ENCODE measurements around the gene COPA. TPM values are rescaled to one million over a fixed set of nuclear protein-coding genes. Genes with fewer than 3 reads are reported as not detected.

COPA gene
- total and polyA plus RNA-seq, 2 donors from 2014 or later: 50.1 to 160 TPM

DNA sequence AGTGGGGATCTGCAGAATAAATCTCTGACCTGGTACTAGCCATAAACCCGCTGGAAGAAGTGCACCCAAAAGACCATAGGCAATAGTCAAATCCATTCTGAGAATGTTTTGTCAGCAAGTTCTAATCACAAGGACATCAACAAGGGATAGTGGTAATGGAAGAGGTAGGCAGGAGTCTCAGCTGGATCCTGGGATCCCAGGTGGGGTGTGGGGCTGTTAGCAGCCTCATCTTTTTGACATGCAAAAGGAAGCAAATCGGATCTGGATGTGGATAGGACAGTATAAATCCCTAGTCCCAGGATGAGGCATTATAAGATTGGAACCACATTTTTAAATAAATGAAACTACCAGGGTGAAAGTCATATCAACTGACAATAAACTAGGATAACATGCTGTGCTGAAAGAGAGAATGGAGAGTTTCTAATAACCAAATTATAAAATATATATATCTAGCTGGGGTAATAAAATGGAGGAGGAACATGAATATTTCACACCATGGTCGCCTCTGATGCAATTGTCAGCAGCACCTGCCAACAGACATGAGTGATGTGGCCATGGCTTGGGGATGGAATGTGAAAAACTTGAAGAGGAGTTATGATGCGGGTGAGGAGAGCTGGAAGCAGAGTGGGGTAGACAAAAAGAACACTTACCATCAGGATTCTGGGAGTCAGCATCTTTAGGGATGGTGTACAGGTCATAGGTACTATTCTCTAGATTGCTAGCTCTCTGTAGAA is 34.4 kb downstream of the COPA start:
- H3K4me3 ChIP-seq (ENCODE audit: low read length in 3 of 3): no peak overlapping the region
- no peaks in the 10 kb centered on the region for H3K9me3 ChIP-seq (ENCODE audit: control insufficient read depth in 2 of 3, insufficient read depth in 1 of 3, low read length in 3 of 3)
- intact Hi-C loops (cut with DNase I): no loop called here
- peaks cover 13 to 73% (median 56%) of the 10 kb centered on the region in 3 donors for H3K36me3 ChIP-seq (ENCODE audit: control insufficient read depth in 2 of 3, insufficient read depth in 3 of 3, low read length in 3 of 3)
- H3K4me1 ChIP-seq (ENCODE audit: control insufficient read depth in 2 of 3, insufficient read depth in 2 of 3, low read depth in 1 of 3, low read length in 3 of 3): no peaks in the 10 kb centered on the region
- H3K27me3 ChIP-seq (ENCODE audit: control insufficient read depth, insufficient read depth, low read length): no peaks in the 10 kb centered on the region
- H3K27ac ChIP-seq (ENCODE audit: low read depth in 2 of 2, low read length in 2 of 2): no peak overlapping the region
- no peak overlapping the region for H3K9ac ChIP-seq (ENCODE audit: low read length in 3 of 3)
- TF ChIP-seq, protein P1, sequence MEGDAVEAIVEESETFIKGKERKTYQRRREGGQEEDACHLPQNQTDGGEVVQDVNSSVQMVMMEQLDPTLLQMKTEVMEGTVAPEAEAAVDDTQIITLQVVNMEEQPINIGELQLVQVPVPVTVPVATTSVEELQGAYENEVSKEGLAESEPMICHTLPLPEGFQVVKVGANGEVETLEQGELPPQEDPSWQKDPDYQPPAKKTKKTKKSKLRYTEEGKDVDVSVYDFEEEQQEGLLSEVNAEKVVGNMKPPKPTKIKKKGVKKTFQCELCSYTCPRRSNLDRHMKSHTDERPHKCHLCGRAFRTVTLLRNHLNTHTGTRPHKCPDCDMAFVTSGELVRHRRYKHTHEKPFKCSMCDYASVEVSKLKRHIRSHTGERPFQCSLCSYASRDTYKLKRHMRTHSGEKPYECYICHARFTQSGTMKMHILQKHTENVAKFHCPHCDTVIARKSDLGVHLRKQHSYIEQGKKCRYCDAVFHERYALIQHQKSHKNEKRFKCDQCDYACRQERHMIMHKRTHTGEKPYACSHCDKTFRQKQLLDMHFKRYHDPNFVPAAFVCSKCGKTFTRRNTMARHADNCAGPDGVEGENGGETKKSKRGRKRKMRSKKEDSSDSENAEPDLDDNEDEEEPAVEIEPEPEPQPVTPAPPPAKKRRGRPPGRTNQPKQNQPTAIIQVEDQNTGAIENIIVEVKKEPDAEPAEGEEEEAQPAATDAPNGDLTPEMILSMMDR (IDR thresholded peaks at IDR 0.05; ENCODE audit: borderline replicate concordance, extremely low read depth, insufficient read depth): no peak
- FAIRE-seq: no peak
- no peak for DNase-seq

DNA sequence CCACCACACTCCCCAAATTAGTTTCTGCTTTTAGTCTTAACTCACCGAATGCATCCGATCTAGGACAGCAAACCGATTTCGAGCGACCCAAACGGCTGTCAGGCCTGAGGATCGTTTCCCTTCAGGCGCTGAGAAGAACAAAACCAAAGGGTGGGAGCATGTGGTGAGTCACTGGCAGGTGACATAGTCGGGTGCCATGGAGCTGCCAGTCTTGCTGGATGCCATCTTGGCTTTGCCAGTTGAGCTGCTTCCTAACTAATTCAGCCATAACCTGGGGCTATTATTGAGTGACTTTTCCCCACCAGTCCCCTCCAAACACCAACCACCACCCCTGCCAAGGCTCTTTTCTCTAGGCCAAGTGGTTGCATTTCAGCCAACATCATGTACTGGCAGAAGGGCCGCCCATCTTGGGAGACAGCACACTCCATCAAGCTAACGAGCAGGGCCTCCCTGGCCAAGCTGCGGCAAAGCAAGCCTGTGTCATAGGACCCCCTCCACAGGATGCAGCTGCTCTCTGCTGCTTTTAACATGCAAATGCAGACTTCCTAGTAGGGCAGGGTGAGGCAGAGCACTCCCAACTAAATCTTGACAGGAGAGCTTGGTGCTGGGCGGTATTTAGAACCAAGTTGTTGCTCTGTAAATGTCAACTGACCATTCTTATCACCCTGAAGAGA is 35.8 kb downstream of the COPA start:
- intact Hi-C loops (cut with DNase I): no loop called here
- FAIRE-seq: no peak

DNA sequence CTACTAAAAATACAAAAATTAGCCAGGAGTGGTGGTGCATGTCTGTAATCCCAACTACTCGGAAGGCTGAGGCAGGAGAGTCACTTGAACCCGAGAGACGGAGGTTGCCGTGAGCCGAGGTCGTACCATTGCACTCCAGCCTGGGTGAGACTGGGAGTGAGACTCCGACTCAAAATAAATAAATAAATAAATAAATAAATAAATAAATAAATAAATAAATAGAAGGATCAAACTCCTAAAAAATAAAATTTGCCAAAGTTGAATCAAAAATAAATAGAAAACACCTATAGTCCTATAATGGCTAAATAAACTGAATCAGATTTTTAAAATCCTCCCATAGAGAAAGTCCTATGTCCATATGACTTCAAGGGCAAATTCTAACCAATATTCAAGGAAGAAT is 42.9 kb downstream of the COPA start:
- FAIRE-seq: no peak
- TF ChIP-seq, protein P1 (IDR thresholded peaks at IDR 0.05; ENCODE audit: borderline replicate concordance, extremely low read depth, insufficient read depth): no peak
- no peak for DNase-seq

More for the DNA sequence above, 35.8 kb downstream of the COPA start:
- Histone ChIP-seq H3K36me3 (ENCODE audit: control insufficient read depth in 2 of 3, insufficient read depth in 3 of 3, low read length in 3 of 3) (peaks cover 12 to 67% (median 47%) of the 10 kb centered on the region in 3 donors), H3K27ac (ENCODE audit: low read depth in 2 of 2, low read length in 2 of 2) (no peak overlapping the region), H3K9ac (ENCODE audit: low read length in 3 of 3) (no peak overlapping the region), H3K4me1 (ENCODE audit: control insufficient read depth in 2 of 3, insufficient read depth in 2 of 3, low read depth in 1 of 3, low read length in 3 of 3) (no peaks in the 10 kb centered on the region), H3K27me3 (ENCODE audit: control insufficient read depth, insufficient read depth, low read length) (no peaks in the 10 kb centered on the region), H3K9me3 (ENCODE audit: control insufficient read depth in 2 of 3, insufficient read depth in 1 of 3, low read length in 3 of 3) (no peaks in the 10 kb centered on the region), H3K4me3 (ENCODE audit: low read length in 3 of 3) (no peak overlapping the region)
- TF ChIP-seq, protein P1 (IDR thresholded peaks at IDR 0.05; ENCODE audit: borderline replicate concordance, extremely low read depth, insufficient read depth): no peak
- DNase-seq: no peak

More for the DNA sequence above, 42.9 kb downstream of the COPA start:
- Histone ChIP-seq H3K9ac (ENCODE audit: low read length in 3 of 3) (no peak overlapping the region), H3K9me3 (ENCODE audit: control insufficient read depth in 2 of 3, insufficient read depth in 1 of 3, low read length in 3 of 3) (no peaks in the 10 kb centered on the region), H3K4me1 (ENCODE audit: control insufficient read depth in 2 of 3, insufficient read depth in 2 of 3, low read depth in 1 of 3, low read length in 3 of 3) (no peaks in the 10 kb centered on the region), H3K27me3 (ENCODE audit: control insufficient read depth, insufficient read depth, low read length) (no peaks in the 10 kb centered on the region), H3K27ac (ENCODE audit: low read depth in 2 of 2, low read length in 2 of 2) (no peak overlapping the region), H3K4me3 (ENCODE audit: low read length in 3 of 3) (no peak overlapping the region), H3K36me3 (ENCODE audit: control insufficient read depth in 2 of 3, insufficient read depth in 3 of 3, low read length in 3 of 3) (peaks cover 19 to 56% (median 34%) of the 10 kb centered on the region in 3 donors)
- intact Hi-C loops (cut with DNase I): no loop called here
